ENCODE results near the gene DNASE1L1.

DNASE1L1 gene

GRCh38 chrX:154458116-154458953 lies 49.3 kb upstream of the DNASE1L1 start, which contains the start of gene PLXNA3 (continued):
- TF ChIP-seq ZNF449 (tag by site-specific recombination; IDR thresholded peaks at IDR 0.05) = no peak
- TF ChIP-seq, protein P1, sequence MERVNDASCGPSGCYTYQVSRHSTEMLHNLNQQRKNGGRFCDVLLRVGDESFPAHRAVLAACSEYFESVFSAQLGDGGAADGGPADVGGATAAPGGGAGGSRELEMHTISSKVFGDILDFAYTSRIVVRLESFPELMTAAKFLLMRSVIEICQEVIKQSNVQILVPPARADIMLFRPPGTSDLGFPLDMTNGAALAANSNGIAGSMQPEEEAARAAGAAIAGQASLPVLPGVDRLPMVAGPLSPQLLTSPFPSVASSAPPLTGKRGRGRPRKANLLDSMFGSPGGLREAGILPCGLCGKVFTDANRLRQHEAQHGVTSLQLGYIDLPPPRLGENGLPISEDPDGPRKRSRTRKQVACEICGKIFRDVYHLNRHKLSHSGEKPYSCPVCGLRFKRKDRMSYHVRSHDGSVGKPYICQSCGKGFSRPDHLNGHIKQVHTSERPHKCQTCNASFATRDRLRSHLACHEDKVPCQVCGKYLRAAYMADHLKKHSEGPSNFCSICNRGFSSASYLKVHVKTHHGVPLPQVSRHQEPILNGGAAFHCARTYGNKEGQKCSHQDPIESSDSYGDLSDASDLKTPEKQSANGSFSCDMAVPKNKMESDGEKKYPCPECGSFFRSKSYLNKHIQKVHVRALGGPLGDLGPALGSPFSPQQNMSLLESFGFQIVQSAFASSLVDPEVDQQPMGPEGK (tag by site-specific recombination; IDR thresholded peaks at IDR 0.05) = peak; percentile 74
- TF ChIP-seq ZNF19 (tag by site-specific recombination; IDR thresholded peaks at IDR 0.05; ENCODE audit: low read depth) = no peak
- TF ChIP-seq ZNF274 (IDR thresholded peaks at IDR 0.05; ENCODE audit: low read length) = no peak
- TF ChIP-seq ZNF274 (tag by site-specific recombination; IDR thresholded peaks at IDR 0.05; ENCODE audit: borderline replicate concordance) = no peak
- TF ChIP-seq PRDM4 (tag by site-specific recombination; IDR thresholded peaks at IDR 0.05) = no peak

GRCh38 chrX:154457491-154458115 lies 48.5 kb upstream of the DNASE1L1 start:
- peak overlapping the region; percentile 75 for H3K27ac ChIP-seq (ENCODE audit: extremely low read depth, low read depth, low read length)
- H3K9me3 ChIP-seq (ENCODE audit: control insufficient read depth, insufficient read depth, low read depth, low read length) = no peaks in the 10 kb centered on the region
- ChIA-PET CTCF (no interaction called here), POLR2A (interaction anchor here (1.0 to 2.8 kb wide), 7 partner anchors 12 to 87 kb away, joined by 4 to 15 read pairs (median 4); partner anchors contain the start of genes LAGE3 and UBL4A)
- H3K4me1 ChIP-seq (ENCODE audit: control insufficient read depth, insufficient read depth, low read length) = no peaks in the 10 kb centered on the region
- H3K36me3 ChIP-seq (ENCODE audit: control insufficient read depth in 2 of 2, insufficient read depth in 1 of 2, low read length in 2 of 2) = peaks cover 0 to 33% of the 10 kb centered on the region in 2 experiments; a peak in 2 of 3 replicates
- H3K4me3 ChIP-seq (ENCODE audit: low read depth, low read length) = peak overlapping the region; percentile 41
- TF ChIP-seq, protein P2, sequence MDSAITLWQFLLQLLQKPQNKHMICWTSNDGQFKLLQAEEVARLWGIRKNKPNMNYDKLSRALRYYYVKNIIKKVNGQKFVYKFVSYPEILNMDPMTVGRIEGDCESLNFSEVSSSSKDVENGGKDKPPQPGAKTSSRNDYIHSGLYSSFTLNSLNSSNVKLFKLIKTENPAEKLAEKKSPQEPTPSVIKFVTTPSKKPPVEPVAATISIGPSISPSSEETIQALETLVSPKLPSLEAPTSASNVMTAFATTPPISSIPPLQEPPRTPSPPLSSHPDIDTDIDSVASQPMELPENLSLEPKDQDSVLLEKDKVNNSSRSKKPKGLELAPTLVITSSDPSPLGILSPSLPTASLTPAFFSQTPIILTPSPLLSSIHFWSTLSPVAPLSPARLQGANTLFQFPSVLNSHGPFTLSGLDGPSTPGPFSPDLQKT (IDR thresholded peaks at IDR 0.05; ENCODE audit: borderline replicate concordance, low read depth, low read length) = no peak
- TF ChIP-seq PRDM1 (tag by site-specific recombination; IDR thresholded peaks at IDR 0.05) (peak; percentile 95), ZNF394 (tag by site-specific recombination; IDR thresholded peaks at IDR 0.05; ENCODE audit: borderline replicate concordance) (no peak), IKZF3 (tag by site-specific recombination; IDR thresholded peaks at IDR 0.05) (no peak), ZNF777 (tag by site-specific recombination; IDR thresholded peaks at IDR 0.05; ENCODE audit: borderline replicate concordance) (peak; percentile 37; the same call in 1 of the 2 replicates), BCL11A (tag by site-specific recombination; IDR thresholded peaks at IDR 0.05; ENCODE audit: low read depth) (0 out of 2 replicates have a peak, but pooled peaks have one; percentile 44), GLIS1 (tag by site-specific recombination; IDR thresholded peaks at IDR 0.05) (peak; percentile 56; the same call in 1 of the 2 replicates), SALL2 (tag by site-specific recombination; IDR thresholded peaks at IDR 0.05; ENCODE audit: borderline replicate concordance) (no peak), ZNF366 (tag by site-specific recombination; conservative IDR thresholded peaks at IDR 0.05) (peak; percentile 76), ZNF610 (tag by site-specific recombination; IDR thresholded peaks at IDR 0.05; ENCODE audit: borderline replicate concordance) (no peak), ZBTB26 (tag by site-specific recombination; optimal IDR thresholded peaks at IDR 0.05) (peak; percentile 66), ZNF510 (tag by site-specific recombination; IDR thresholded peaks at IDR 0.05; ENCODE audit: insufficient replicate concordance) (no peak), ZNF404 (tag by site-specific recombination; IDR thresholded peaks at IDR 0.05) (no peak), ZNF132 (tag by site-specific recombination; IDR thresholded peaks at IDR 0.05; ENCODE audit: borderline replicate concordance) (no peak)
- TF ChIP-seq, protein P3, sequence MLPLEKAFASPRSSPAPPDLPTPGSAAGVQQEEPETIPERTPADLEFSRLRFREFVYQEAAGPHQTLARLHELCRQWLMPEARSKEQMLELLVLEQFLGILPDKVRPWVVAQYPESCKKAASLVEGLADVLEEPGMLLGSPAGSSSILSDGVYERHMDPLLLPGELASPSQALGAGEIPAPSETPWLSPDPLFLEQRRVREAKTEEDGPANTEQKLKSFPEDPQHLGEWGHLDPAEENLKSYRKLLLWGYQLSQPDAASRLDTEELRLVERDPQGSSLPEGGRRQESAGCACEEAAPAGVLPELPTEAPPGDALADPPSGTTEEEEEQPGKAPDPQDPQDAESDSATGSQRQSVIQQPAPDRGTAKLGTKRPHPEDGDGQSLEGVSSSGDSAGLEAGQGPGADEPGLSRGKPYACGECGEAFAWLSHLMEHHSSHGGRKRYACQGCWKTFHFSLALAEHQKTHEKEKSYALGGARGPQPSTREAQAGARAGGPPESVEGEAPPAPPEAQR (tag by site-specific recombination; IDR thresholded peaks at IDR 0.05) = no peak
- TF ChIP-seq, protein P4, sequence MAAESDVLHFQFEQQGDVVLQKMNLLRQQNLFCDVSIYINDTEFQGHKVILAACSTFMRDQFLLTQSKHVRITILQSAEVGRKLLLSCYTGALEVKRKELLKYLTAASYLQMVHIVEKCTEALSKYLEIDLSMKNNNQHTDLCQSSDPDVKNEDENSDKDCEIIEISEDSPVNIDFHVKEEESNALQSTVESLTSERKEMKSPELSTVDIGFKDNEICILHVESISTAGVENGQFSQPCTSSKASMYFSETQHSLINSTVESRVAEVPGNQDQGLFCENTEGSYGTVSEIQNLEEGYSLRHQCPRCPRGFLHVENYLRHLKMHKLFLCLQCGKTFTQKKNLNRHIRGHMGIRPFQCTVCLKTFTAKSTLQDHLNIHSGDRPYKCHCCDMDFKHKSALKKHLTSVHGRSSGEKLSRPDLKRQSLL (tag by site-specific recombination; IDR thresholded peaks at IDR 0.05) = no peak

Data from HEK293 (cell line).